ENCODE measurements around the gene WDFY4.

DNA sequence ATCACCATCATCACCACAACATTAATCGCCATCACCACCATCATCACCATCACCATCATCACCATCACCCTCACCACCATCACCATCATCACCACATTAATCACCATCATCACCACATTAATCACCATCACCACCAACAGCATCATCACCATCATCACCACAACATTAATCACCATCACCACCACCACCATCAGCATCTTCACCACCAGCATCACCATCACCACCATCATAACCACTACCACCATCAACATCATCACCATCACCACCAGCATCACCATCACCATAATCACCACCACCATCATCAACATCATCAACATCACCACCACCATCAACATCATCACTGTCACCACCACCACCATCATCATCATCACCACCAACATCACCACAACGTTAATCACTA, 124.6 kb downstream of the WDFY4 start:
- TF ChIP-seq POLR2A (IDR thresholded peaks at IDR 0.05) (no peak), POLR2AphosphoS5 (IDR thresholded peaks at IDR 0.05) (no peak)
- TF ChIP-seq, protein P1, sequence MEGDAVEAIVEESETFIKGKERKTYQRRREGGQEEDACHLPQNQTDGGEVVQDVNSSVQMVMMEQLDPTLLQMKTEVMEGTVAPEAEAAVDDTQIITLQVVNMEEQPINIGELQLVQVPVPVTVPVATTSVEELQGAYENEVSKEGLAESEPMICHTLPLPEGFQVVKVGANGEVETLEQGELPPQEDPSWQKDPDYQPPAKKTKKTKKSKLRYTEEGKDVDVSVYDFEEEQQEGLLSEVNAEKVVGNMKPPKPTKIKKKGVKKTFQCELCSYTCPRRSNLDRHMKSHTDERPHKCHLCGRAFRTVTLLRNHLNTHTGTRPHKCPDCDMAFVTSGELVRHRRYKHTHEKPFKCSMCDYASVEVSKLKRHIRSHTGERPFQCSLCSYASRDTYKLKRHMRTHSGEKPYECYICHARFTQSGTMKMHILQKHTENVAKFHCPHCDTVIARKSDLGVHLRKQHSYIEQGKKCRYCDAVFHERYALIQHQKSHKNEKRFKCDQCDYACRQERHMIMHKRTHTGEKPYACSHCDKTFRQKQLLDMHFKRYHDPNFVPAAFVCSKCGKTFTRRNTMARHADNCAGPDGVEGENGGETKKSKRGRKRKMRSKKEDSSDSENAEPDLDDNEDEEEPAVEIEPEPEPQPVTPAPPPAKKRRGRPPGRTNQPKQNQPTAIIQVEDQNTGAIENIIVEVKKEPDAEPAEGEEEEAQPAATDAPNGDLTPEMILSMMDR (IDR thresholded peaks at IDR 0.05), result no peak

Measured in breast epithelium (tissue), 3 donors.